HepG2 (cell line): ENCODE results near the gene ALKBH5. TPM values are rescaled to one million over a fixed set of nuclear protein-coding genes. Genes with fewer than 3 reads are reported as not detected.

Experiments used
- KDM6A ChIP-seq: IDR thresholded peaks from 2 replicates; pipeline ENCODE4 v1.6.1; 2016; ENCODE audit warnings: low read depth
- NCOA1 ChIP-seq: sonication (generic); formaldehyde crosslinking; IDR thresholded peaks from 2 replicates; pipeline ENCODE4 v1.9.0; 2021; ENCODE audit warnings: missing genetic modification reagents
- PRDM10 ChIP-seq: sonication (generic); formaldehyde crosslinking; IDR thresholded peaks from 2 replicates; pipeline ENCODE4 v1.4.0; 2020; ENCODE audit warnings: low read depth, missing genetic modification reagents
- RBM39 ChIP-seq: fragments of 200-400 bp; formaldehyde crosslinking; IDR thresholded peaks from one replicate; pipeline ENCODE4 v1.6.1; 2018; ENCODE audit warnings: antibody characterized with exemption, mild to moderate bottlenecking, low read depth, low read length; ENCODE audit not compliant: poor library complexity, severe bottlenecking
- REXO4 ChIP-seq: sonication (generic); formaldehyde crosslinking; IDR thresholded peaks from 2 replicates; pipeline ENCODE4 v1.8.0; 2022; ENCODE audit warnings: missing genetic modification reagents, mild to moderate bottlenecking, borderline replicate concordance
- SKI ChIP-seq: fragments of 450-650 bp; IDR thresholded peaks from one replicate; pipeline ENCODE4 v1.6.1; 2018; ENCODE audit warnings: mild to moderate bottlenecking; ENCODE audit not compliant: partially characterized antibody
- TEAD3 ChIP-seq: optimal IDR thresholded peaks from 2 replicates; pipeline ENCODE3; 2016; ENCODE audit warnings: borderline replicate concordance
- ZBTB37 ChIP-seq: sonication (generic); formaldehyde crosslinking; IDR thresholded peaks from 2 replicates; pipeline ENCODE4 v1.4.0; 2020; ENCODE audit warnings: mild to moderate bottlenecking, missing genetic modification reagents
- ZBTB43 ChIP-seq: sonication (generic); formaldehyde crosslinking; conservative IDR thresholded peaks from 2 replicates; pipeline ENCODE4 v1.4.0; 2020; ENCODE audit warnings: missing genetic modification reagents
- ZFP82 ChIP-seq: sonication (generic); formaldehyde crosslinking; IDR thresholded peaks from 2 replicates; pipeline ENCODE4 v1.5.1; 2020; ENCODE audit warnings: mild to moderate bottlenecking, missing genetic modification reagents, borderline replicate concordance
- ZNF235 ChIP-seq: sonication (generic); formaldehyde crosslinking; IDR thresholded peaks from 2 replicates; pipeline ENCODE4 v1.8.1; 2023; ENCODE audit warnings: mild to moderate bottlenecking, missing genetic modification reagents, borderline replicate concordance
- ZNF260 ChIP-seq: sonication (generic); formaldehyde crosslinking; IDR thresholded peaks from 2 replicates; pipeline ENCODE4 v1.4.0; 2020; ENCODE audit warnings: missing genetic modification reagents, low read depth, mild to moderate bottlenecking, borderline replicate concordance
- ZNF687 ChIP-seq: sonication (generic); formaldehyde crosslinking; IDR thresholded peaks from 2 replicates; pipeline ENCODE4 v1.5.1; 2020; ENCODE audit warnings: mild to moderate bottlenecking, missing genetic modification reagents, moderate library complexity
- ZNF709 ChIP-seq: sonication (generic); formaldehyde crosslinking; IDR thresholded peaks from 2 replicates; pipeline ENCODE4 v1.5.0; 2020; ENCODE audit warnings: mild to moderate bottlenecking, missing genetic modification reagents
- ZSCAN21 ChIP-seq: sonication (generic); formaldehyde crosslinking; IDR thresholded peaks from 2 replicates; pipeline ENCODE4 v1.8.0; 2022; ENCODE audit warnings: mild to moderate bottlenecking, missing genetic modification reagents, moderate library complexity, borderline replicate concordance
- polyA plus RNA-seq, 8 experiments: library from polyadenylated mRNA; depleted of rRNA in 3 of 8; stranded (reverse) in 7 of 8; unstranded in 1 of 8; fragments of >200 nt; fragmentation: Illumina TruSeq in 4 of 8; extraction: Trizol in 4 of 8; gene quantifications; 2 replicates each; pipeline versions ENCODE4 v1.2.1 to v1.2.3, GENCODE V29; 2011 to 2016; ENCODE audit warnings: low read depth in 4 of 8, missing spikeins in 1 of 8, mixed read lengths in 1 of 8; ENCODE audit not compliant: insufficient read depth in 1 of 8
- total RNA-seq, 5 experiments: library from RNA; depleted of rRNA; stranded (reverse); fragments of >200 nt; fragmentation: Illumina TruSeq; extraction: Trizol; gene quantifications; 2 replicates each; pipeline ENCODE4 v1.2.3, GENCODE V29; 2016; ENCODE audit warnings: low read depth in 1 of 5

Gene ALKBH5
- total and polyA plus RNA-seq, 2 of the 13 experiments (the other 11 are each of a cell fraction or from before 2014, with no cell fraction given): 68.9 to 76.9 TPM

- TF ChIP-seq PRDM10 (CRISPR knock-in tag): no peak
- TF ChIP-seq ZBTB37 (CRISPR knock-in tag): no peak
- no peak for TF ChIP-seq ZNF235 (CRISPR knock-in tag)
- no peak for TF ChIP-seq ZSCAN21 (CRISPR knock-in tag)
- no peak for TF ChIP-seq ZBTB43 (CRISPR knock-in tag)
- TF ChIP-seq ZFP82 (CRISPR knock-in tag): no peak
- no peak for TF ChIP-seq KDM6A (CRISPR knock-in tag)
- no peak for TF ChIP-seq ZNF709 (CRISPR knock-in tag)
- no peak for TF ChIP-seq ZNF687 (CRISPR knock-in tag)
- TF ChIP-seq ZNF260 (CRISPR knock-in tag): no peak
- no peak for TF ChIP-seq REXO4 (CRISPR knock-in tag)
- TF ChIP-seq SKI: peak; percentile 33
- no peak for TF ChIP-seq TEAD3
- TF ChIP-seq RBM39: no peak
- no peak for TF ChIP-seq NCOA1 (CRISPR knock-in tag)
These were observed 41.6 kb downstream of the ALKBH5 start, which contains the start of gene LLGL1 (continued) for GRCh38 chr17:18225121-18225641.
